Neural progenitor cell (in vitro differentiated cells): Measurements from ENCODE around the gene RASGRF1. TPM values are rescaled to one million over a fixed set of nuclear protein-coding genes. Genes with fewer than 3 reads are reported as not detected.
"Not testable (repeated sequence)": the region's sequence is repeated elsewhere in the genome, so short reads cannot be mapped to it uniquely, and the experiment has no call there.

Experiments used
- DNase-seq: peaks from one replicate; pipeline ENCODE4 v3.0.0-alpha.2; 2016; ENCODE audit warnings: low spot score
- H2AFZ ChIP-seq: fragments of 200-600 bp; sonication (generic); replicated peaks from 2 replicates; pipeline ENCODE4 v1.6.1; 2016; ENCODE audit warnings: antibody characterized with exemption
- H3F3A ChIP-seq: fragments of 200-600 bp; sonication (generic); 2 replicates; pipeline ENCODE4 v1.6.1; 2016; ENCODE audit warnings: antibody characterized with exemption, low read depth
- H3K27ac ChIP-seq: fragments of 200-600 bp; sonication (generic); 2 replicates; pipeline ENCODE4 v1.5.1; 2016; ENCODE audit warnings: mild to moderate bottlenecking
- H3K27me3 ChIP-seq: fragments of 200-600 bp; sonication (generic); 2 replicates; pipeline ENCODE4 v1.6.1; 2016; ENCODE audit warnings: mild to moderate bottlenecking, moderate library complexity
- H3K36me3 ChIP-seq: fragments of 200-600 bp; sonication (generic); 2 replicates; pipeline ENCODE4 v1.5.1; 2016
- H3K4me1 ChIP-seq: fragments of 200-600 bp; sonication (generic); 2 replicates; pipeline ENCODE4 v1.6.1; 2016; ENCODE audit warnings: mixed run types
- H3K4me2 ChIP-seq: fragments of 200-600 bp; sonication (generic); 2 replicates; pipeline ENCODE4 v1.6.1; 2016
- H3K4me3 ChIP-seq: fragments of 200-600 bp; sonication (generic); 2 replicates; pipeline ENCODE4 v1.5.1; 2016
- H3K79me2 ChIP-seq: fragments of 200-600 bp; sonication (generic); 2 replicates; pipeline ENCODE4 v1.6.1; 2016; ENCODE audit warnings: low read depth
- H3K9ac ChIP-seq: fragments of 200-600 bp; sonication (generic); 2 replicates; pipeline ENCODE4 v1.6.1; 2016
- H3K9me3 ChIP-seq: fragments of 200-600 bp; sonication (generic); 2 replicates; pipeline ENCODE4 v1.5.1; 2016; ENCODE audit warnings: low read depth
- H4K20me1 ChIP-seq: fragments of 200-600 bp; sonication (generic); 2 replicates; pipeline ENCODE4 v1.6.1; 2016; ENCODE audit warnings: low read depth
- H3K27ac Mint-ChIP-seq: 3 replicates; pipeline ENCODE4 v1.8.0; 2021; ENCODE audit warnings: mixed read lengths
- H3K27me3 Mint-ChIP-seq: 2 replicates; pipeline ENCODE4 v1.8.0; 2022; ENCODE audit warnings: low read depth, mild to moderate bottlenecking, inconsistent platforms, moderate library complexity, mixed read lengths; ENCODE audit not compliant: insufficient read depth
- H3K36me3 Mint-ChIP-seq: 3 replicates; pipeline ENCODE4 v1.8.0; 2021; ENCODE audit warnings: mixed read lengths
- H3K4me1 Mint-ChIP-seq: 3 replicates; pipeline ENCODE4 v1.8.0; 2021; ENCODE audit warnings: mixed read lengths
- H3K4me3 Mint-ChIP-seq: 3 replicates; pipeline ENCODE4 v1.8.0; 2021; ENCODE audit warnings: mild to moderate bottlenecking, moderate library complexity, mixed read lengths
- H3K9me3 Mint-ChIP-seq: 3 replicates; pipeline ENCODE4 v1.8.0; 2020; ENCODE audit warnings: mixed read lengths
- CTCF ChIP-seq: fragments of 200-600 bp; sonication (generic); IDR thresholded peaks from 2 replicates; pipeline ENCODE4 v1.5.1; 2017; ENCODE audit warnings: antibody characterized with exemption, mild to moderate bottlenecking
- EZH2 ChIP-seq: fragments of 200-600 bp; sonication (generic); IDR thresholded peaks from 2 replicates; pipeline ENCODE4 v1.6.1; 2017; ENCODE audit warnings: antibody characterized with exemption, mild to moderate bottlenecking, moderate library complexity
- EZH2phosphoT487 ChIP-seq: fragments of 200-600 bp; sonication (generic); IDR thresholded peaks from 2 replicates; pipeline ENCODE4 v1.6.1; 2017; ENCODE audit warnings: antibody characterized with exemption
- total RNA-seq: library from RNA; depleted of rRNA; stranded (reverse); fragments of >200 nt; gene quantifications from 2 replicates; pipeline ENCODE4 v1.2.3, GENCODE V29; 2015; ENCODE audit warnings: low replicate concordance

Gene RASGRF1
- total RNA-seq, 1 donor from 2014 or later: 0.22 TPM

DNA sequence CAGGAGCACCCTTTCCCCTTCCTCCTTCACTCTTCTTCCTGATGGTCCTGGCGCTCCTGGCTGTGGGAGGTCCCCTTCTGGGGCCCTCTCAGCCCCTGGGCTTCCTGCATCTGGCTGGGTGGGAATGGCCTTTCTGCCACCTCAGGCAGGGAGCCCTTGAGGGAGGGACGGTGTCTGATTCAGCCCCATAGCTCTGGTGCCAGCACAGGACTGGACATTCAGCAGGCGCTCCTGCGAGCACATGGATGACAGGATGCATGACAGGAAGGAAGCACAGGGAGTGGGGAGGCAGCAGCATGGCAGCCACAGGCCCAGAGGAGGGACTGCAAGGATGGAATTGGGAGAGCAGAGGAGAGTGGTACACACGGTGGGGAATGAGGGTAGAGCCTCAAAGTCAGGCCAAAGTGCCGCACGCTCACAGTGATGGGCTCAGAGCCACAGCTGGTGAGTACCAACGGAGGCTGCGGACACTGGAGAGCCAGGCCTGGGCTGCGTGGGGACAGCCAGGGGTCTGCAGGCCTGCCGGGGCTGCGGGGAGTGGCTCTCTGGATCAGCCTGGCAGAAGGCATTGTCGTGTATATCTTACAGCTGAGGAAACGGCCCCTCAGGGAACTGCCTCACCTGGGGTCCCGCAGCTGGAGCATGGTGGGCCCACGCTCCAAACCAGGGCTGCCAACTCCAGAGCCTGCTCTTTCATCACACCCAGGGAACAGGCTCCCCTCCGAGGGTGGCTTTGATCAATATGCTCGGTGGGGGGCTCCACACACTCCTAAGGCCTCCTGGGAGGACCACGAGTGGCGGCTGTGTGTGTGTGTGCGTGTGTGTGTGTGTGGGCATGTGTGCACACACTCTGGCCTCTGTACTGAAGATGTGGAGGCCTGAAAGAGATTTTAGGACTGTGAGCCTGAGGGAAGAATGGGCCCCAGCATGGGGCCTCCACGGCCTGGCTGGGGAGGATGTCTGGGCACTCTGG lies 94.4 kb downstream of the RASGRF1 start:
- no peak overlapping the region for H3K9ac ChIP-seq
- H3K4me3 Mint-ChIP-seq: no peak overlapping the region
- peaks cover 10% of the 10 kb centered on the region for H3K27me3 Mint-ChIP-seq

DNA sequence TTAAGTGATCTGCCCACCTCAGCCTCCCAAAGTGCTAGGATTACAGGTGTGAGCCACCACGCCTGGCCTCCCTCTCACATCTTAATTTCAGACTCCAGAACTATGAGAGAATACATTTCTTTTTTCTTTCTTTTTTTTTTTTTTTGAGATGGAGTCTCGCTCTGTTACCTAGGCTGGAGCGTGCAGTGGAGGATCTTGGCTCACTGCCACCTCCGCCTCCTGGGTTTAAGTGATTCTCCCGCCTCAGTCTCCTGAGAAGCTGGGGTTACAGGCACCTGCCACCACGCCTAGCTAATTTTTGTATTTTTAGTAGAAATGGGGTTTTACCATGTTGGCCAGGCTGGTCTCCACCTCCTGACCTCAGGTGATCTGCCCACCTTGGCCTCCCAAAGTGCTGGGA lies 95.4 kb downstream of the RASGRF1 start:
- not testable (repeated sequence) for H3F3A ChIP-seq, H3K27ac ChIP-seq, H4K20me1 ChIP-seq, DNase-seq, H3K9ac ChIP-seq, H2AFZ ChIP-seq, H3K4me3 ChIP-seq, H3K27me3 ChIP-seq, H3K27ac Mint-ChIP-seq, H3K9me3 Mint-ChIP-seq, H3K4me2 ChIP-seq, H3K79me2 ChIP-seq, H3K36me3 ChIP-seq, H3K4me3 Mint-ChIP-seq, H3K9me3 ChIP-seq, H3K36me3 Mint-ChIP-seq
- Mint-ChIP-seq H3K27me3 (peaks cover 10% of the 10 kb centered on the region), H3K4me1 (peaks cover 39% of the 10 kb centered on the region)
- peaks cover 20% of the 10 kb centered on the region for H3K4me1 ChIP-seq

More for the DNA sequence above, 94.4 kb downstream of the RASGRF1 start:
- no peak for TF ChIP-seq EZH2
- TF ChIP-seq EZH2phosphoT487: no peak
- no peak for TF ChIP-seq CTCF
- Histone ChIP-seq H4K20me1 (no peaks in the 10 kb centered on the region), H3K4me1 (peaks cover 27% of the 10 kb centered on the region), H2AFZ (peak overlapping the region; percentile 17), H3K79me2 (no peaks in the 10 kb centered on the region), H3K27ac (no peak overlapping the region), H3K9me3 (no peaks in the 10 kb centered on the region), H3K4me2 (no peak overlapping the region), H3K27me3 (no peaks in the 10 kb centered on the region), H3K36me3 (no peaks in the 10 kb centered on the region), H3K4me3 (no peak overlapping the region), H3F3A (no peaks in the 10 kb centered on the region)
- peaks cover 45% of the 10 kb centered on the region for H3K4me1 Mint-ChIP-seq
- no peaks in the 10 kb centered on the region for H3K9me3 Mint-ChIP-seq
- DNase-seq: peak; percentile 23
- H3K36me3 Mint-ChIP-seq: no peaks in the 10 kb centered on the region
- H3K27ac Mint-ChIP-seq: peak overlapping the region; percentile 88

DNA sequence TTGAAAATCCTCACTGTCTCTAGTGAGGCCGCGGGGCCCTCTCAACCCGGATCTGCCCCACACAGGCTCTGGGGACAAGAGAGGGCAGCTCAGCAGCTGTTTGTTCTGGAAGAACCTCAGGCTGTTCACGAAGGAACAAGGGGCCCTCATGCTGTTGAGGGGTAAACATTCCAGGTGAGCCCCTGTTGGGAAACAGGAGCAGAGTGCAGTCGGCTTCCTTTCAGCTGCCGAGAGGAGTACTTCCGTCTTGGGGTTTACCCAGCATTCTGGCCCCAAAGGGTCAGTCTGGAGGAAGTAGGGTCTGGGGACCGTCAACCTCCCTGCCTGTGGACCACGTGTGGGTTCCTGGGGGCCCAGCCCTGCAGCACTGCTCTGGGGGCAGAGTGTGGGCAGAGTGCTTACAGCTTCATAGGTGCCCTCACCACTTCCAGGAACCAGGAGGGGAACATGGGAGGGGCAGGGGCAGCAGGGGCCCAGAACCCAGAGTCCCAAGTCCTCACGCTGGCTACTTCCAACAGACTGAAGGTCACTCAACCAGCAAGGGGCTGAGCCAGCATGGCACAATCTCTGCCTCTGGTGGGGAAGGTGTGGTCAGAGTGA lies 96.5 kb downstream of the RASGRF1 start:
- no peaks in the 10 kb centered on the region for H3K36me3 Mint-ChIP-seq
- Histone ChIP-seq H3K27me3 (no peaks in the 10 kb centered on the region), H3K4me2 (no peak overlapping the region), H3K9ac (no peak overlapping the region), H3F3A (no peaks in the 10 kb centered on the region), H3K79me2 (no peaks in the 10 kb centered on the region), H3K4me1 (peaks cover 10% of the 10 kb centered on the region), H3K4me3 (no peak overlapping the region), H4K20me1 (no peaks in the 10 kb centered on the region), H3K9me3 (no peaks in the 10 kb centered on the region), H2AFZ (no peak overlapping the region), H3K36me3 (no peaks in the 10 kb centered on the region), H3K27ac (no peak overlapping the region)
- H3K9me3 Mint-ChIP-seq: no peaks in the 10 kb centered on the region
- DNase-seq: no peak
- no peak overlapping the region for H3K27ac Mint-ChIP-seq
- peaks cover 28% of the 10 kb centered on the region for H3K4me1 Mint-ChIP-seq
- TF ChIP-seq EZH2phosphoT487: no peak
- TF ChIP-seq EZH2: no peak
- peaks cover 10% of the 10 kb centered on the region for H3K27me3 Mint-ChIP-seq
- no peak overlapping the region for H3K4me3 Mint-ChIP-seq

GRCh38 chr15:78993257-78993930 lies 97.2 kb downstream of the RASGRF1 start:
- no peak overlapping the region for H3K4me3 ChIP-seq

More at GRCh38 chr15:78993257-78993930, 97.2 kb downstream of the RASGRF1 start:
- Histone ChIP-seq H3K79me2 (no peaks in the 10 kb centered on the region), H3K4me1 (peaks cover 10% of the 10 kb centered on the region), H3K4me2 (no peak overlapping the region), H3K9me3 (no peaks in the 10 kb centered on the region), H2AFZ (no peak overlapping the region), H3F3A (no peaks in the 10 kb centered on the region), H3K27ac (no peak overlapping the region), H3K36me3 (no peaks in the 10 kb centered on the region), H3K27me3 (no peaks in the 10 kb centered on the region), H3K9ac (no peak overlapping the region), H4K20me1 (no peaks in the 10 kb centered on the region)
- no peak for DNase-seq
- Mint-ChIP-seq H3K4me3 (peak overlapping the region; percentile 57), H3K4me1 (peaks cover 22% of the 10 kb centered on the region), H3K9me3 (no peaks in the 10 kb centered on the region), H3K27me3 (peaks cover 6% of the 10 kb centered on the region), H3K36me3 (no peaks in the 10 kb centered on the region), H3K27ac (peak overlapping the region; percentile 91)
- no peak for TF ChIP-seq EZH2
- TF ChIP-seq CTCF: no peak
- no peak for TF ChIP-seq EZH2phosphoT487
